ENCODE results near the gene SDHAF1. TPM values are rescaled to one million over a fixed set of nuclear protein-coding genes. Genes with fewer than 3 reads are reported as not detected.

SDHAF1 gene
- total RNA-seq, 1 donor from 2014 or later = 21.9 TPM

- ChIA-PET POLR2A (interaction anchor here (0.6 to 2.0 kb wide), 3 partner anchors 15 to 968 kb away, joined by 4 to 19 read pairs (median 10); partner anchors contain the start of gene ALKBH6), CTCF (no interaction called here)
- no peak overlapping the region for H3K27ac Mint-ChIP-seq
- no peaks in the 10 kb centered on the region for H3K9me3 Mint-ChIP-seq
- H3K36me3 Mint-ChIP-seq (ENCODE audit: low read depth) = peaks cover 28% of the 10 kb centered on the region
- peaks cover 33% of the 10 kb centered on the region for H3K4me1 Mint-ChIP-seq
- no peak for TF ChIP-seq CTCF (IDR thresholded peaks at IDR 0.05)
- peak overlapping the region; percentile 84 for H3K4me3 Mint-ChIP-seq
- DNase-seq = no peak
- intact Hi-C loops (cut with micrococcal nuclease) = no loop called here
- H3K27me3 Mint-ChIP-seq = no peaks in the 10 kb centered on the region
- ATAC-seq (ENCODE audit: low read depth) = no peak
Observed at GRCh38 chr19:35996777-35997176, 1.8 kb downstream of the SDHAF1 start.

GRCh38 chr19:36001605-36002004, 6.6 kb downstream of the SDHAF1 start:
- no peak for ATAC-seq (ENCODE audit: low read depth)
- DNase-seq = no peak
- H3K4me3 Mint-ChIP-seq = no peak overlapping the region
- H3K9me3 Mint-ChIP-seq = no peaks in the 10 kb centered on the region
- peaks cover 29% of the 10 kb centered on the region for H3K36me3 Mint-ChIP-seq (ENCODE audit: low read depth)
- intact Hi-C loops (cut with micrococcal nuclease) = no loop called here
- CTCF ChIA-PET = no interaction called here
- H3K4me1 Mint-ChIP-seq = peaks cover 13% of the 10 kb centered on the region
- POLR2A ChIA-PET = no interaction called here
- H3K27ac Mint-ChIP-seq = no peak overlapping the region
- H3K27me3 Mint-ChIP-seq = no peaks in the 10 kb centered on the region
- no peak for TF ChIP-seq CTCF (IDR thresholded peaks at IDR 0.05)

- intact Hi-C loops (cut with micrococcal nuclease) = no loop called here
- no peak for DNase-seq
- no peaks in the 10 kb centered on the region for H3K27me3 Mint-ChIP-seq
- no peak overlapping the region for H3K27ac Mint-ChIP-seq
- H3K9me3 Mint-ChIP-seq = no peaks in the 10 kb centered on the region
- TF ChIP-seq CTCF (IDR thresholded peaks at IDR 0.05) = no peak
- H3K4me1 Mint-ChIP-seq = peaks cover 3% of the 10 kb centered on the region
- ChIA-PET POLR2A (interaction anchor here (0.6 kb wide), 1 partner anchor 115 kb away, joined by 3 read pairs; no protein-coding TSS in a partner anchor), CTCF (no interaction called here)
- no peak overlapping the region for H3K4me3 Mint-ChIP-seq
- no peak for ATAC-seq (ENCODE audit: low read depth)
- peaks cover 19% of the 10 kb centered on the region for H3K36me3 Mint-ChIP-seq (ENCODE audit: low read depth)
Observed at GRCh38 chr19:36003284-36003683, 8.3 kb downstream of the SDHAF1 start.

- no peaks in the 10 kb centered on the region for H3K27me3 Mint-ChIP-seq
- ATAC-seq (ENCODE audit: low read depth) = no peak
- H3K27ac Mint-ChIP-seq = no peak overlapping the region
- intact Hi-C loops (cut with micrococcal nuclease) = no loop called here
- no peak for DNase-seq
- peaks cover 12% of the 10 kb centered on the region for H3K4me1 Mint-ChIP-seq
- no peaks in the 10 kb centered on the region for H3K9me3 Mint-ChIP-seq
- H3K36me3 Mint-ChIP-seq (ENCODE audit: low read depth) = peaks cover 3% of the 10 kb centered on the region
- no peak overlapping the region for H3K4me3 Mint-ChIP-seq
- no peak for TF ChIP-seq CTCF (IDR thresholded peaks at IDR 0.05)
- POLR2A ChIA-PET = no interaction called here
- CTCF ChIA-PET = no interaction called here
Observed at GRCh38 chr19:36006955-36007354, 12.0 kb downstream of the SDHAF1 start.

- no peaks in the 10 kb centered on the region for H3K36me3 Mint-ChIP-seq (ENCODE audit: low read depth)
- H3K4me3 Mint-ChIP-seq = peak within 1 kb of the TSS; percentile 66
- no peak within 1 kb of the TSS for H3K27ac Mint-ChIP-seq
- no peaks in the 10 kb centered on the region for H3K9me3 Mint-ChIP-seq
- H3K4me1 Mint-ChIP-seq = peaks cover 17% of the 10 kb centered on the region
- intact Hi-C loops (cut with micrococcal nuclease) = no loop called here
- ChIA-PET CTCF (no interaction called here), POLR2A (no interaction called here)
- ATAC-seq (ENCODE audit: low read depth) (no peak), DNase-seq (no peak)
- H3K27me3 Mint-ChIP-seq = no peaks in the 10 kb centered on the region
- TF ChIP-seq CTCF (IDR thresholded peaks at IDR 0.05) = no peak
Observed at GRCh38 chr19:36008336-36008978, 13.5 kb downstream of the SDHAF1 start, which contains the start of gene SYNE4. SYNE4 (minus strand) TSS chr19:36008813; CDS start chr19:36008681, 132 bp downstream.
